Measurements from ENCODE around the gene ZFYVE1. TPM values are rescaled to one million over a fixed set of nuclear protein-coding genes. Genes with fewer than 3 reads are reported as not detected.
"Not testable (repeated sequence)": the region's sequence is repeated elsewhere in the genome, so short reads cannot be mapped to it uniquely, and the experiment has no call there.

ZFYVE1 gene
- total and polyA plus RNA-seq, 7 experiments from 2014 or later, result 6.1 to 24.8 (median 16.4) TPM

GRCh38 chr14:72968316-72968715, 58.6 kb downstream of the ZFYVE1 start:
- DNase-seq (no peak), ATAC-seq (no peak)
- Histone ChIP-seq H3K36me3 (ENCODE audit: control insufficient read depth in 2 of 3, insufficient read depth in 3 of 3, low read length in 3 of 3) (peaks cover 0 to 42% (median 6%) of the 10 kb centered on the region in 3 experiments), H3K27ac (ENCODE audit: low read depth, low read length) (no peak overlapping the region), H3K4me1 (ENCODE audit: control insufficient read depth in 2 of 2, insufficient read depth in 2 of 2, low read length in 2 of 2) (no peaks in the 10 kb centered on the region), H3K4me3 (ENCODE audit: low read length) (no peak overlapping the region), H3K9me3 (ENCODE audit: control insufficient read depth in 2 of 3, low read length in 3 of 3) (no peaks in the 10 kb centered on the region), H3K27me3 (ENCODE audit: control insufficient read depth in 2 of 2, insufficient read depth in 2 of 2, low read length in 2 of 2) (no peaks in the 10 kb centered on the region)
- Mint-ChIP-seq H3K36me3 (peaks cover 4 to 39% (median 14%) of the 10 kb centered on the region in 5 donors), H3K27ac (no peak overlapping the region), H3K4me3 (no peak overlapping the region), H3K4me1 (peaks cover 0 to 12% (median 0%) of the 10 kb centered on the region in 7 donors), H3K27me3 (no peaks in the 10 kb centered on the region), H3K9me3 (no peaks in the 10 kb centered on the region)
- intact Hi-C loops (cut with micrococcal nuclease), result no loop called here
- CTCF ChIA-PET, result no interaction called here
- POLR2A ChIA-PET, result no interaction called here

DNA sequence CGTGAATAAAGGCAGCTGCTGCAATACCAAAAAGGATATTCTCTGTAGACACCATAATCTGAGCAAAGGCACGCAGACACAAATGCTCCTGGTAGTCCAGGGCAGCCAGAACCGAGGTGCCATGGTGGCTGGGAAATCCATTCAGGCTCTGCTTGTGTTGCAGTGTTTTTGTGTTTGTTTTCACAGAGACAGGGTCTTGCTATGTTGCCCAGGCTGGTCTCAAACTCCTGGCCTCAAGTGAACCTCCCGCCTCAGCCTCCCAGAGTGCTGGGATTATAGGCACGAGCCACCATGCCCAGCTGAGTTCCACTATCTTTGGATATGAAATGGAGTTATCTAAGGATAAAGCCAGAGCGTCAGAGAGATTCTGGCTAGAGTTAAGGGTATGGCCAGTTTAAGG, 60.9 kb downstream of the ZFYVE1 start:
- Histone ChIP-seq H3K36me3 (ENCODE audit: control insufficient read depth in 2 of 3, insufficient read depth in 3 of 3, low read length in 3 of 3) (peaks cover 0 to 27% (median 3%) of the 10 kb centered on the region in 3 experiments), H3K27me3 (ENCODE audit: control insufficient read depth in 2 of 2, insufficient read depth in 2 of 2, low read length in 2 of 2) (no peaks in the 10 kb centered on the region), H3K9me3 (ENCODE audit: control insufficient read depth in 2 of 3, low read length in 3 of 3) (no peaks in the 10 kb centered on the region), H3K4me1 (ENCODE audit: control insufficient read depth in 2 of 2, insufficient read depth in 2 of 2, low read length in 2 of 2) (no peaks in the 10 kb centered on the region), H3K27ac (ENCODE audit: low read depth, low read length) (no peak overlapping the region), H3K4me3 (ENCODE audit: low read length) (no peak overlapping the region)
- no peak for DNase-seq
- POLR2A ChIA-PET, result no interaction called here
- Mint-ChIP-seq H3K27me3 (no peaks in the 10 kb centered on the region), H3K4me1 (peaks cover 0 to 16% (median 0%) of the 10 kb centered on the region in 7 donors), H3K4me3 (no peak overlapping the region), H3K9me3 (no peaks in the 10 kb centered on the region), H3K36me3 (peaks cover 8 to 37% (median 19%) of the 10 kb centered on the region in 5 donors), H3K27ac (peak overlapping the region in 1 of 9 donors; percentile 39)
- no peak for ATAC-seq
- CTCF ChIA-PET, result no interaction called here
- intact Hi-C loops (cut with micrococcal nuclease), result no loop called here

- Histone ChIP-seq H3K9me3 (ENCODE audit: control insufficient read depth in 2 of 3, low read length in 3 of 3) (no peaks in the 10 kb centered on the region), H3K4me1 (ENCODE audit: control insufficient read depth in 2 of 2, insufficient read depth in 2 of 2, low read length in 2 of 2) (no peaks in the 10 kb centered on the region), H3K4me3 (ENCODE audit: low read length) (no peak overlapping the region), H3K27ac (ENCODE audit: low read depth, low read length) (no peak overlapping the region), H3K27me3 (ENCODE audit: control insufficient read depth in 2 of 2, insufficient read depth in 2 of 2, low read length in 2 of 2) (no peaks in the 10 kb centered on the region), H3K36me3 (ENCODE audit: control insufficient read depth in 2 of 3, insufficient read depth in 3 of 3, low read length in 3 of 3) (peaks cover 0 to 26% (median 3%) of the 10 kb centered on the region in 3 experiments)
- intact Hi-C loops (cut with micrococcal nuclease), result no loop called here
- Mint-ChIP-seq H3K4me3 (no peak overlapping the region), H3K36me3 (peaks cover 9 to 40% (median 23%) of the 10 kb centered on the region in 5 donors), H3K27ac (peak overlapping the region in 5 of 9 donors; percentile 3 to 53 (median 15)), H3K9me3 (peaks cover 0 to 2% (median 0%) of the 10 kb centered on the region in 11 donors), H3K27me3 (no peaks in the 10 kb centered on the region), H3K4me1 (peaks cover 0 to 16% (median 0%) of the 10 kb centered on the region in 7 donors)
- CTCF ChIA-PET, result no interaction called here
- DNase-seq, result no peak
- POLR2A ChIA-PET, result no interaction called here
- ATAC-seq, result no peak
Observed at GRCh38 chr14:72965249-72965648, 61.7 kb downstream of the ZFYVE1 start.

DNA sequence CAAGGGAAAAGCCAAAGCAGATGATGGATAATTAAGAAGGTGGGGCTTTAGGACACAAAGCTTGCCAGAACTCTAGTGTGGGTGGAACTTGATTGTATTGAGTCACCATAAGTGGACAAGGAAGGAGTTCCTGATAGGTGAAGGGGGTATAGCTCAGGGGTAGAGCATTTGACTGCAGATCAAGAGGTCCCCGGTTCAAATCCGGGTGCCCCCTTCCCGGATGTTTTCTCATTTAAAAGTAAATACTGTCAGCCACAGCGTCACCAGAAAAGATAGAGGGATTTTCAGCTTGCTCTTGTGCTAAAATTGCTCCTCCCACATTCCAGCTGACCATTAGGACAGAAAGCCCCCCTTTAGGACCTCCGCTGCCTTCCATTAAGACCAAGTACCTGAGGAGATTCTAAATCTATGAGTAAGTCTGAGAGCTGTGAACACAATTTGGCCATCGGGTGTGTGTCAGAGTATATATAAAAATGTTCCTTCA, 64.0 kb downstream of the ZFYVE1 start:
- ATAC-seq, result no peak
- Histone ChIP-seq H3K27ac (ENCODE audit: low read depth, low read length) (no peak overlapping the region), H3K4me3 (ENCODE audit: low read length) (no peak overlapping the region), H3K4me1 (ENCODE audit: control insufficient read depth in 2 of 2, insufficient read depth in 2 of 2, low read length in 2 of 2) (no peaks in the 10 kb centered on the region), H3K27me3 (ENCODE audit: control insufficient read depth in 2 of 2, insufficient read depth in 2 of 2, low read length in 2 of 2) (no peaks in the 10 kb centered on the region), H3K9me3 (ENCODE audit: control insufficient read depth in 2 of 3, low read length in 3 of 3) (no peaks in the 10 kb centered on the region), H3K36me3 (ENCODE audit: control insufficient read depth in 2 of 3, insufficient read depth in 3 of 3, low read length in 3 of 3) (peaks cover 0 to 33% (median 0%) of the 10 kb centered on the region in 3 experiments)
- no peak for DNase-seq
- Mint-ChIP-seq H3K4me1 (peaks cover 0 to 16% (median 0%) of the 10 kb centered on the region in 7 donors), H3K9me3 (peaks cover 0 to 3% (median 0%) of the 10 kb centered on the region in 11 donors), H3K36me3 (peaks cover 2 to 44% (median 22%) of the 10 kb centered on the region in 5 donors), H3K4me3 (peak overlapping the region in 1 of 10 donors; percentile 30), H3K27ac (peak overlapping the region in 1 of 9 donors; percentile 17), H3K27me3 (no peaks in the 10 kb centered on the region)
- ChIA-PET POLR2A (no interaction called here), CTCF (no interaction called here)
- intact Hi-C loops (cut with micrococcal nuclease), result no loop called here

DNA sequence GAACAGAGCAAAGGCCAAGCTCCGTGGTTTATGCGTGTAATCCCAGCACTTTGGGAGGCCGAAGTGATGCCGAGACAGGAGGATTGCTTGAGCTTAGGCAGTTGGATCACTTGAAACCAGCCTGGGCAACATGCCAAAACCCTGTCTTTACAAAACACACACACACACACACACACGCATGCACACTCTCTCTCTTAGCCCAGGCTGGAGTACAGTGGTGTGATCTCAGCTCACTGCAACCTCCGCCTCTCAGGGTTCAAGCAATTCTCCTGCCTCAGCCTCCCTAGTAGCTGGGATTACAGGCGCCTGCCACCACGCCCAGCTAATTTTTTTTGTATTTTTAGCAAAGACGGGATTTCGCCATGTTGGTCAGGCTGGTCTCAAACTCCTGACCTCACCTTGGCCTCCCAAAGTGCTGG, 64.6 kb downstream of the ZFYVE1 start:
- H3K27ac ChIP-seq (ENCODE audit: low read depth, low read length); POLR2A ChIA-PET; H3K4me3 ChIP-seq (ENCODE audit: low read length); DNase-seq; H3K9me3 ChIP-seq (ENCODE audit: control insufficient read depth in 2 of 3, low read length in 3 of 3); H3K27ac Mint-ChIP-seq; ATAC-seq; H3K27me3 ChIP-seq (ENCODE audit: control insufficient read depth in 2 of 2, insufficient read depth in 2 of 2, low read length in 2 of 2); H3K27me3 Mint-ChIP-seq; CTCF ChIA-PET; intact Hi-C loops (cut with micrococcal nuclease); H3K4me1 ChIP-seq (ENCODE audit: control insufficient read depth in 2 of 2, insufficient read depth in 2 of 2, low read length in 2 of 2); H3K9me3 Mint-ChIP-seq; H3K4me3 Mint-ChIP-seq: not testable (repeated sequence)
- peaks cover 0 to 38% (median 0%) of the 10 kb centered on the region in 3 experiments for H3K36me3 ChIP-seq (ENCODE audit: control insufficient read depth in 2 of 3, insufficient read depth in 3 of 3, low read length in 3 of 3)
- H3K36me3 Mint-ChIP-seq, result peaks cover 2 to 49% (median 22%) of the 10 kb centered on the region in 5 donors
- peaks cover 0 to 16% (median 0%) of the 10 kb centered on the region in 7 donors for H3K4me1 Mint-ChIP-seq

GRCh38 chr14:72961579-72962335, 65.1 kb downstream of the ZFYVE1 start:
- ATAC-seq (no peak), DNase-seq (no peak)
- CTCF ChIA-PET, result no interaction called here
- no peak overlapping the region for H3K27ac ChIP-seq (ENCODE audit: low read depth, low read length)
- POLR2A ChIA-PET, result no interaction called here
- peaks cover 0 to 16% (median 0%) of the 10 kb centered on the region in 7 donors for H3K4me1 Mint-ChIP-seq
- no peaks in the 10 kb centered on the region for H3K27me3 ChIP-seq (ENCODE audit: control insufficient read depth in 2 of 2, insufficient read depth in 2 of 2, low read length in 2 of 2)
- no peaks in the 10 kb centered on the region for H3K9me3 ChIP-seq (ENCODE audit: control insufficient read depth in 2 of 3, low read length in 3 of 3)
- no peak overlapping the region for H3K4me3 Mint-ChIP-seq
- H3K36me3 ChIP-seq (ENCODE audit: control insufficient read depth in 2 of 3, insufficient read depth in 3 of 3, low read length in 3 of 3), result peaks cover 0 to 42% (median 0%) of the 10 kb centered on the region in 3 experiments
- no peak overlapping the region for H3K4me3 ChIP-seq (ENCODE audit: low read length)
- H3K27me3 Mint-ChIP-seq, result no peaks in the 10 kb centered on the region
- no peak overlapping the region for H3K27ac Mint-ChIP-seq
- peaks cover 2 to 53% (median 22%) of the 10 kb centered on the region in 5 donors for H3K36me3 Mint-ChIP-seq
- H3K9me3 Mint-ChIP-seq, result peaks cover 0 to 3% (median 0%) of the 10 kb centered on the region in 11 donors
- intact Hi-C loops (cut with micrococcal nuclease), result no loop called here
- H3K4me1 ChIP-seq (ENCODE audit: control insufficient read depth in 2 of 2, insufficient read depth in 2 of 2, low read length in 2 of 2), result no peaks in the 10 kb centered on the region
